ENCODE data around the gene DOK5. TPM values are rescaled to one million over a fixed set of nuclear protein-coding genes. Genes with fewer than 3 reads are reported as not detected.
"Not testable (repeated sequence)": the region's sequence is repeated elsewhere in the genome, so short reads cannot be mapped to it uniquely, and the experiment has no call there.

Gene DOK5
- total RNA-seq, 1 experiment from 2014 or later: not detected

DNA sequence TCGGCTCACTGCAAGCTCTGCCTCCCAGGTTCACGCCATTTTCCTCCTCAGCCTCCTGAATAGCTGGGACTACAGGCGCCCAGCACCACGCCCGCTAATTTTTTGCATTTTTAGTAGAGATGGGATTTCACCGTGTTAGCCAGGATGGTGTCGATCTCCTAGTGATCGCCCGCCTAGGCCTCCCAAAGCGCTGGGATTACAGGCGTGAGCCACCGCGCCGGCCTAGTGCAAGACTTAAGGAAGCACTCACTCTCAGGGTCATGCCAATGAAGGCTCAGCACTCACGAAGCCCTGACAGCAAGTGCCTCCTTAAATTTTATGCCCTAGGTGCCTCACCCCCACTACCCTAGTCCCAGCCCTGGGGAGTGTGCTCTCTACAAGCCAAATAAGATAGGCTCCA lies 4.7 kb upstream of the DOK5 start:
- DNase-seq (ENCODE audit: low read depth): no peak

GRCh38 chr20:54472607-54473006 lies 2.8 kb upstream of the DOK5 start:
- no peak for DNase-seq (ENCODE audit: low read depth)

- DNase-seq (ENCODE audit: low read depth): no peak
Observed at GRCh38 chr20:54473340-54473739, 2.1 kb upstream of the DOK5 start.

- DNase-seq (ENCODE audit: low read depth): no peak
Observed at GRCh38 chr20:54474046-54474445, 1.3 kb upstream of the DOK5 start.

- no peak for DNase-seq (ENCODE audit: low read depth)
Observed at GRCh38 chr20:54474866-54475265, 527 bp upstream of the DOK5 start.

DNA sequence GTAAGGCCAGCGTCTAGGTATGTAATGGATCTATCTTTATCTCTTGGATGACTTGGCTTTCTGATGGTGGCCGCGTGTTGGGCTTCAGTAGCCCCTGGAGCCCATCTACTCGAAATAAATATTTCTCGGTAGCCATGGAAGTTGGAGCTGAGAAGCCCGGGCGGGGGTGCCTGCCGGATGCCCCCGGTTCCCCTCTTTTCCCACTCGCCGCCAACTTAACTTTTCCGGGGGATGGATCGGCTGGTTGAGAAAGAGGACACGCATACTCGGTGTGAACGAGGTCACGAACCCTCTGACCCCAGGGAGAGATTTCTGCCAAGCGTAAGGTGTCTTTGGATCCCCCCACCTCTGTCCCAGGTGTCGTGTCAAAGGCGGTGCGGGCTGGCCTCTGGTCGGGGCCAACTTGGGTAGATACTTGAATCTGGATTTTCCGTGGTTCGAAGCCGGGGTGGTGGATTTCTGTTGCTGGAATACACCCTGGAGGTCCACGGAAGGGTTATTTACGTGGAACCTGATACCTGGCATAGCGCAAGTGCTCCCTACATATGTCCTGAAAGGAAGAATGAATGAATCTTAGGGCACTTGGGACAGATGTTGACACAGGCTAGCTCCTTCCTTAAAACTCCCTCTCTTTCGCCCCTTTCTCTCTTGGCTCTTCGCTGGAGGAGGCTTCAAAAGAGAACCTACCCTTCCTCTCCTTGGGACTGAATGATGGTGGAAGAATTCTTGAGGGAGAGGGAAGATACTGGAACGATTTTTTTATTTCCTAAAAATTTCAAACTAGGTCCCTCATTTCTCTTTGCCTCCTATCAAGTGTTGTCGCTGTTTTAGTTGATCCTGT lies 996 bp downstream of the DOK5 start:
- no peak for DNase-seq (ENCODE audit: low read depth)

- DNase-seq (ENCODE audit: low read depth): no peak
Observed at GRCh38 chr20:54477191-54477955, 2.0 kb downstream of the DOK5 start.

DNA sequence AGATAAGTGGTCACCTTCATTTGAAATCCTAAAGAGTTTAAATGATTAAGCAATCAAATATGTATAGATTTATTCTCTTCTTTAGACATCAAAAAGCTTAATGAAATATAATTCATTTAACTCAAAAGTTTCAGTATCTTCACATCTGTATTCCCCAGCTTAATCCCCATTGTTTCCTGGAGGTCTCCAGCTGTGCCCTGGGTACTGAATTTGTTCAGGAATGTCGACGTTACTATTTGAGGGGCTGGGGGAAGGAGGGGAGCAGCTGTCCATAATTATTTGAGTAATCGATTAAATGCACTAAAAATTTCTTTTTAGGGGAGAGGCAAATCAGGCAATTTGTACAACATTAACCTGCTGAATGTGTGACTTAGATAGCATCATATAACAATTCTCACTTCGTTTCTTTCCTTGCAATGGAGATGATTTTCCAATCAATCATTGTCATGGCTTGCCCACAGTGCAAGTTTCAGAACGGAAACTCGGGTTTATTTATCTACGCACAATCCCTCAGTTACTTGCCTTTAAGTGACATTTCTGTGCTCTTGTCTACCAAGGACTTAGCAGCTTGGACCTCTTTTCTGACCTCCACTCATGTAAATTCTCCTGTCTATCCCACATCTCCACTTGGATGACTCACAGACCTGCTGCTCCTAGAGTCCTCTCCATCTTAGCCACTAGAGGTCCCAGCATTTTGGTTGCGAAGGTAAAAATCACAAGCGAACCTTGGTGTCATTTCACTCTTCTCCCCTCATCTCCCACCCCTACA lies 3.9 kb downstream of the DOK5 start:
- peak; percentile 37 for DNase-seq (ENCODE audit: low read depth)

GRCh38 chr20:54479937-54480336 lies 4.5 kb downstream of the DOK5 start:
- DNase-seq (ENCODE audit: low read depth): not testable (repeated sequence)

DNA sequence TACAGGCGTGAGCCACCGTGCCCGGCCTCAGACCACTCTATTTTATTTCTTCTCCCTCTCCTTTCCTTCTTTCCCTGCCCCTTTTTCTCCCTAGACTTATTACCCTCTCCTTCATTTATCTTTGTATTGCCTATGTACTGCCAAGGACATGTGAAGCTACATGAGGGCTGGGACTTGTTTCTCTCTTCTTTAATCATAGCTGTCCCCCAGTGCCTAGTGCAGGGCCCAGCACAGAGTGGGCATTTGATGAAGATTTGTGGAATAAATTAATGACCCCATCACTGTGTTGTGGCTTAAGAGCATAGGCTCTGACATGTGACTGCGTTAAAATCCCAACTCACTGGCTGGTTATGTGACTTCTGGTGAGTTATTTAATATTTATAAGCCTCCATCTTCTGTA lies 6.0 kb downstream of the DOK5 start:
- no peak for DNase-seq (ENCODE audit: low read depth)

- no peak for DNase-seq (ENCODE audit: low read depth)
Observed at GRCh38 chr20:54485631-54486030, 10.2 kb downstream of the DOK5 start.

- DNase-seq (ENCODE audit: low read depth): no peak
Observed at GRCh38 chr20:54486585-54486984, 11.2 kb downstream of the DOK5 start.

DNA sequence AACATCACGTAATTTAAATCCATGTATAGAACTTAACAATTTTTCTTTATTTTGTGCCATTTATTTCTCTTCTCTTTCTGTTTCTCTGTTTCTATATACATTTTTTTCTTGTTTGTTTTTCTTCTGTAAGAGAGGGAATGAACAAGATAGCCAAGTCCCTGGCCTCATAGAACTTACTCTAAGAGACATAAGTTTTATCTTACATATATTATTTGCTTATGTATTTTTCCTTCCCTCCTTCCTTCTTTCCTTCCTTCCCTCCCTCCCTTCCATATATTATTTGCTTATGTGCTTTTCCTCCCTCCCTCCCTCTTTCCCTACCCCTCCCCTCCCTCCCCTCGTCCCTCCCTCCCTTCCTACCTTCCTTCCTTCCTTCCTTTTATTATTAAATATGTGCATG lies 13.0 kb downstream of the DOK5 start:
- DNase-seq (ENCODE audit: low read depth): no peak

DNA sequence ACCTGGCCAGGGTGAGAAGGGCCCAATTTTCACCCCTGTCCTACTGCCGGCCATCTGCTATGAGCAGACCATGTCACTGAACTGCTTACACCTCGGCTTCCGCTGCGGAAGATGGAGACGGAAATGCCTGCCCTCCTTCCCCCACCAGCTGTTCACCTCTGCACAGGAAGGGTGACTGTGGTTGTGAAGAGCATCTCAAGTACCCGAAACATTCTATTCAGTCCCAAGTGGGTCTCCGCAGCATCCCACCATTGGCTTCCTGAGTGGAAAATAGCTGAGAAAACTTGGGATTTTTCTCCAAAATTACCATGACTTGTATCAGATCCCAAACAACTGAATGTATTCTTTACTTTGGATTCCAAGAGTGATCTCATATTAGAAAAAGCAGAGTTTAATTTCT lies 16.1 kb downstream of the DOK5 start:
- DNase-seq (ENCODE audit: low read depth): no peak

GRCh38 chr20:54494303-54495006 lies 19.1 kb downstream of the DOK5 start:
- no peak for DNase-seq (ENCODE audit: low read depth)

GRCh38 chr20:54497931-54498718 lies 22.7 kb downstream of the DOK5 start:
- DNase-seq (ENCODE audit: low read depth): no peak

GRCh38 chr20:54499111-54499510 lies 23.7 kb downstream of the DOK5 start:
- DNase-seq (ENCODE audit: low read depth): no peak

DNA sequence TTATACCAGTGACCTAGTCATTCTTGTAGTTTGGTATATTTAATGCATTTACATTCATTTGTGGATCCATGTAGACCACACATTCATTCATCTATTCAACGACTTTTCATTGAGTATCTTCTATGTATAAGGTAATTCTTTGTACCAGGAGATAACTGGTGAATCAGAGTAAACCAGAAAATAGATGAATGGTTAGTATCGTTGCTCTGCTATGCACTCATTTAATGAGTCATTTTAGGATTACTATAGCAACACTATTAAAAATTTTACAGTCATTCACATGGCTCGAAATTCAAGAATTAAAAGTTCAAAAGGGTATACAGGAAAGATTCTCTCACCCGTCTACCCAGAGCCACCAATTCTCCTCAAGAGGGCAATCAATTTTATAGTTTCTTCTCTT lies 26.8 kb downstream of the DOK5 start:
- DNase-seq (ENCODE audit: low read depth): peak; percentile 17

GRCh38 chr20:54506643-54507042 lies 31.2 kb downstream of the DOK5 start:
- no peak for DNase-seq (ENCODE audit: low read depth)

DNA sequence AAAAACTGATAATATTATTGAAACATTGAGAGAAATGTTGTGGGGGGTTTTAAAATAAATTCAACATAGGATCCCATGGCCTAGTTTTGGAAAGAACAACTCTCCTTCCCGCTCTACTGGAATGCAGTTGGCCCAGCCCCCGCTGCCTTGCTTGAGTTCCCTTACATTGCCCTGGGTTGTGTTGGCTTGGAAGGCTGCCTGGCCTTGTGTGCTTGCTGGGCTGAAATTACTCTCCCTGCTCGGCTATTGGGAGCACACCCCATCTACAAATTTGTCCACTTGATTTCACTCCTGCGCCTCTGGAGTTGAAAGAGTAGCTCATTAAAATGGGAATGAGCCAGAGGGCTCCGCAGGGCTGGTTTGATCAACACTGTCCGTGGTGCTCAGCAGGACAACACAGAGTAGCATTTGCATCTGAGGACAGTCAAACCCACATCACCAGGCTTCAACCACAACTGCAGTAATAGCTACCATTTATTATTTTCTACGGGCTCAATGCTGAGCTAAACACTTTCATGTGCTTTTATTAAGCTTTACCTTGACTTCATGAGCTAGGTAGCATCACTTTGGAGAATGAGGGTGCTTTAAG lies 35.2 kb downstream of the DOK5 start:
- no peak for DNase-seq (ENCODE audit: low read depth)

- DNase-seq (ENCODE audit: low read depth): no peak
Observed at GRCh38 chr20:54512694-54513093, 37.3 kb downstream of the DOK5 start.

All from M059J (cell line).